SK-N-SH (cell line): Measurements from ENCODE around the gene ZNF317.

Experiments
- CHD2 ChIP-seq: fragments of 150-350 bp; IDR thresholded peaks from 2 replicates; pipeline ENCODE4 v1.6.1; 2018; ENCODE audit warnings: low read length; ENCODE audit not compliant: partially characterized antibody
- ELF1 ChIP-seq: IDR thresholded peaks from 2 replicates; pipeline ENCODE4 v1.4.0; 2012
- GATA2 ChIP-seq: sonication (generic); formaldehyde crosslinking; IDR thresholded peaks from 2 replicates; pipeline ENCODE4 v1.5.0; 2020; ENCODE audit warnings: mild to moderate bottlenecking, missing genetic modification reagents
- POLR2AphosphoS5 ChIP-seq: IDR thresholded peaks from 2 replicates; pipeline ENCODE4 v1.6.1; 2012; ENCODE audit warnings: low read depth, low read length
- SMC3 ChIP-seq: IDR thresholded peaks from 2 replicates; pipeline ENCODE4 v1.6.1; 2012; ENCODE audit warnings: low read depth, low read length, improper control_type of control experiment
- TEAD4 ChIP-seq: IDR thresholded peaks from 2 replicates; pipeline ENCODE4 v1.4.0; 2012; ENCODE audit warnings: mild to moderate bottlenecking, borderline replicate concordance; ENCODE audit not compliant: insufficient read depth
- TF ChIP-seq, protein P1 (sequence below): fragments of 200-600 bp; sonication (generic); IDR thresholded peaks from 2 replicates; pipeline ENCODE4 v1.6.1; 2017; ENCODE audit warnings: antibody characterized with exemption, mild to moderate bottlenecking, moderate library complexity
- TF ChIP-seq, protein P2 (sequence below): IDR thresholded peaks from 2 replicates; pipeline ENCODE4 v1.6.1; 2012; ENCODE audit warnings: mild to moderate bottlenecking, low read depth, low read length, moderate library complexity

DNA sequence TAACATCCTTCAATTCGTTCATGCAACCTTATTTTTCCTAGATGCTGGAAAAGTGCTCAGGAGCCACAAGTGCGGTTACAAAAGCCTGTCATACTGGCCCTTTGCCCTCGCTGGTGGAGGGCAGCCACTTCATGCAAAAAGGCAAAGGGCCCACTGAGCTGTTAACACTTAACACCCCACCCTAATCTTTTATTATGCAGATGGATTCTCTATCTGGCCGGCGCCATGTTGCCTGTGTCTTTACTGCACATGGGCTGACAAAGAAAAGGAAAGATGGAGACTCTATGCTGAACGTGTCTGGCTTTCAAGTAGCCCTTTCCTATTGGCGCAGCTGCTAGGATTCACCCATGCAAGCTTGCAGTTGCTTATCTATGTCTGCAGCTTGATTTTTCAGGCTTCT lies 49.3 kb downstream of the ZNF317 start:
- TF ChIP-seq, protein P1, sequence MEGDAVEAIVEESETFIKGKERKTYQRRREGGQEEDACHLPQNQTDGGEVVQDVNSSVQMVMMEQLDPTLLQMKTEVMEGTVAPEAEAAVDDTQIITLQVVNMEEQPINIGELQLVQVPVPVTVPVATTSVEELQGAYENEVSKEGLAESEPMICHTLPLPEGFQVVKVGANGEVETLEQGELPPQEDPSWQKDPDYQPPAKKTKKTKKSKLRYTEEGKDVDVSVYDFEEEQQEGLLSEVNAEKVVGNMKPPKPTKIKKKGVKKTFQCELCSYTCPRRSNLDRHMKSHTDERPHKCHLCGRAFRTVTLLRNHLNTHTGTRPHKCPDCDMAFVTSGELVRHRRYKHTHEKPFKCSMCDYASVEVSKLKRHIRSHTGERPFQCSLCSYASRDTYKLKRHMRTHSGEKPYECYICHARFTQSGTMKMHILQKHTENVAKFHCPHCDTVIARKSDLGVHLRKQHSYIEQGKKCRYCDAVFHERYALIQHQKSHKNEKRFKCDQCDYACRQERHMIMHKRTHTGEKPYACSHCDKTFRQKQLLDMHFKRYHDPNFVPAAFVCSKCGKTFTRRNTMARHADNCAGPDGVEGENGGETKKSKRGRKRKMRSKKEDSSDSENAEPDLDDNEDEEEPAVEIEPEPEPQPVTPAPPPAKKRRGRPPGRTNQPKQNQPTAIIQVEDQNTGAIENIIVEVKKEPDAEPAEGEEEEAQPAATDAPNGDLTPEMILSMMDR: no peak
- no peak for TF ChIP-seq ELF1
- TF ChIP-seq TEAD4: no peak
- TF ChIP-seq POLR2AphosphoS5: no peak
- TF ChIP-seq, protein P2, sequence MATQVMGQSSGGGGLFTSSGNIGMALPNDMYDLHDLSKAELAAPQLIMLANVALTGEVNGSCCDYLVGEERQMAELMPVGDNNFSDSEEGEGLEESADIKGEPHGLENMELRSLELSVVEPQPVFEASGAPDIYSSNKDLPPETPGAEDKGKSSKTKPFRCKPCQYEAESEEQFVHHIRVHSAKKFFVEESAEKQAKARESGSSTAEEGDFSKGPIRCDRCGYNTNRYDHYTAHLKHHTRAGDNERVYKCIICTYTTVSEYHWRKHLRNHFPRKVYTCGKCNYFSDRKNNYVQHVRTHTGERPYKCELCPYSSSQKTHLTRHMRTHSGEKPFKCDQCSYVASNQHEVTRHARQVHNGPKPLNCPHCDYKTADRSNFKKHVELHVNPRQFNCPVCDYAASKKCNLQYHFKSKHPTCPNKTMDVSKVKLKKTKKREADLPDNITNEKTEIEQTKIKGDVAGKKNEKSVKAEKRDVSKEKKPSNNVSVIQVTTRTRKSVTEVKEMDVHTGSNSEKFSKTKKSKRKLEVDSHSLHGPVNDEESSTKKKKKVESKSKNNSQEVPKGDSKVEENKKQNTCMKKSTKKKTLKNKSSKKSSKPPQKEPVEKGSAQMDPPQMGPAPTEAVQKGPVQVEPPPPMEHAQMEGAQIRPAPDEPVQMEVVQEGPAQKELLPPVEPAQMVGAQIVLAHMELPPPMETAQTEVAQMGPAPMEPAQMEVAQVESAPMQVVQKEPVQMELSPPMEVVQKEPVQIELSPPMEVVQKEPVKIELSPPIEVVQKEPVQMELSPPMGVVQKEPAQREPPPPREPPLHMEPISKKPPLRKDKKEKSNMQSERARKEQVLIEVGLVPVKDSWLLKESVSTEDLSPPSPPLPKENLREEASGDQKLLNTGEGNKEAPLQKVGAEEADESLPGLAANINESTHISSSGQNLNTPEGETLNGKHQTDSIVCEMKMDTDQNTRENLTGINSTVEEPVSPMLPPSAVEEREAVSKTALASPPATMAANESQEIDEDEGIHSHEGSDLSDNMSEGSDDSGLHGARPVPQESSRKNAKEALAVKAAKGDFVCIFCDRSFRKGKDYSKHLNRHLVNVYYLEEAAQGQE: no peak
- TF ChIP-seq GATA2 (CRISPR knock-in tag): no peak
- no peak for TF ChIP-seq CHD2
- TF ChIP-seq SMC3: no peak
